OCI-M1 (cell line): ENCODE measurements around the gene MGARP.
"Not testable (repeated sequence)": the region's sequence is repeated elsewhere in the genome, so short reads cannot be mapped to it uniquely, and the experiment has no call there.

ENCODE experiments used
- DNase-seq: peaks from one replicate; lab custom pipeline; 2025; lab: John Stamatoyannopoulos, UW

MGARP gene

DNA sequence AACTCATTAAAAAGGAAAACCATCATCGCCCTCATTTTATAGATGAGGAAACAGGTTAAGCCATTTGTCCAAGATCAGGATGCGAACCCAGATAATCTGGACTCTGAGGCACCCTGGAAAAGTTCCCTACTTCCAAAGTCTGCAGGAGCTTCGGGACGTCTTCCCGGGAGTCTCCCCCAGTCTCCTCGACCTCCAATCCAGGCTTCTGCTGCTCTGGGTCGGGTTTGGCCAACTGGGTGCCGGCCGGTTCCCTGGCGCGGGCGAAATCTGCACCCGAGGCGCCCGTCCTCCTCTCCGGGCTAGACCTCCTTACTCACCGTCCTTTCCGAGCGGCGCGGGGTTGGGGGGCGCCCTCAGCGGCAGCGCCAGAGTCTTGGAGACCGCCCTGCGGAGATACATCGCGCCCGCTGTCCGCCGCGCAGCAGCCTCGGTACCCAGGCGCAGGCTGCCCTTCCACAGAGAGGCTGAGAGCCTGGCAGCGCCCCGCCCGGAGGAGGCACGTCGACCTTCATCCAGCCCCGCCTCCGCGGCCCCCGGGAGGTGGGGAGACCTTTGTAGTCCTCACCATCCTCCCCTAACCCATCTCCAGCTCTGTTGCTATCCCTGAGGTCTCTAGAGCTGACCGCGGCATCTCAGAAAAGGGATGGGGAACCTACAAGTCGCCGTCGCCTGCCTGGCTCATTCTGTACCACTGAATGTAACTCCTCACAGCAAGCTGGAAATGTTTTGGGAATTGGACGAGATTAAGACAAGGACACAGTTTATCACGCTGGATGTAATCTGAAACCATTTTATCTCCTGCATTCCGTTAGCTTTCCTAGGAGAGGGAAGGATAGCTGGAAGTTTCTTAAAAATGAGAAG lies at the start of gene MGARP:
MGARP (minus strand) TSS at position 466 of the 861 bp plus-strand sequence; CDS start at position 399, 67 bp downstream.
- DNase-seq, result no peak

DNA sequence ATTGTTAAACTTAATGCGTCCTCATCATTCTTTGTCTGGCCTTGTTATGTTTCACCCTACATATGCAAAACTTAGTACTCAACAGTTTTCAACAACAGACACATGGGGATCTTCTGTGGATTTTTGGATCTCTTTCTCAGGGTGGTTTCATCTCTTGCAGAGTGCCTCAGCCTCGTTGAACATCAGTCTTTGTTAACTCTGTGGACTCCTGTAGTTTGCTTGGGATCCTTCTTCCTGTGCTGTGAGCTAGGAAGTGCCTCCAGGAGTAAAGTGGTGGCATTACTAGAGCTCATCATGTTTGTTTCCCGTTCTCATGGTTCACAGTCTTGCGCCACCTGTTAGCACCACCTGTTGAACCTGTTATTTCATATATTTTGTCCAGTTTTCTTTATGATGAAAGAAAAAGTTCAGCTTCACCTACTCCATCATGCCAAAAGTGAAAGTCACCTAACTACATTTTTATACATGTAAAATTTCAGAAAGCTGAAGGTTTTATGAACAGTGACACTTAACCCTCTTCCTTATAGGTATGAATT lies 49.7 kb upstream of the MGARP start:
- DNase-seq, result no peak

- DNase-seq, result no peak
Measured at GRCh38 chr4:139324620-139325019, 44.6 kb upstream of the MGARP start.

- DNase-seq, result not testable (repeated sequence)
Measured at GRCh38 chr4:139322541-139322940, 42.5 kb upstream of the MGARP start.

DNA sequence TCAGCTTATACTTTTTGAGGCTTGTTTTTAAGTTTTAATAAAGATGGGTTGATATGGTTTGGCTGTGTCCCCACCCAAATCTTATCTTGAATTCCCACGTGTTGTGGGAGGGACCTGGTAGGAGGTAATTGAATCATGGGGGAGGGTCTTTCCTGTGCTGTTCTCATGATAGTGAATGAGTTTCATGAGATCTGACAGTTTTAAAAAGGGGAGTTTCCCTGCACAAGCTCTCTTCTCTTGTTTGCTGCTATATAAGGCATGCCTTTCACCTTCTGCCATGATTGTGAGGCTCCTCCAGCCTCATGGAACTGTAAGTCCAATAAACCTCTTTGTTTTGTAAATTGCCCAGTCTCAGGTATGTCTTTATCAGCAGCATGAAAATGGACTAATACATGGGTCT lies 42.0 kb upstream of the MGARP start:
- peak; percentile 45 for DNase-seq

DNA sequence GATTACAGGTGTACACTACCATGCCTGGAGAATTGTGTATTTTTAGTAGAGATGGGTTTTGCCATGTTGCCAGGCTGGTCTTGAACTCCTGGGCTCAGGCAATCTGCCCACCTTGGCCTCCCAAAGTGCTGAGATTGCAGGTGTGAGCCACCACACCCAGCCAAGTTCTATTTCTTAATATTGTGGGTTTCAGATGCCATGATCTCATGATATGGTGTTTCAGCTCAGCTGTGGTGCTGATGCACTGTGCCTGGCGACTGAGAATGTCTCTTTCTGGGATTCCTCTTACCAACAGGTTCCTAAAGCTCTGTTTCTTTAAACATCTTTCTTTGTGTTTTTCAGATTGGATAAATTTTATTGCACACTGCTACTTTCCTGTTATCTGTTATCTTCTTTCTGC lies 39.5 kb upstream of the MGARP start:
- DNase-seq, result no peak

DNA sequence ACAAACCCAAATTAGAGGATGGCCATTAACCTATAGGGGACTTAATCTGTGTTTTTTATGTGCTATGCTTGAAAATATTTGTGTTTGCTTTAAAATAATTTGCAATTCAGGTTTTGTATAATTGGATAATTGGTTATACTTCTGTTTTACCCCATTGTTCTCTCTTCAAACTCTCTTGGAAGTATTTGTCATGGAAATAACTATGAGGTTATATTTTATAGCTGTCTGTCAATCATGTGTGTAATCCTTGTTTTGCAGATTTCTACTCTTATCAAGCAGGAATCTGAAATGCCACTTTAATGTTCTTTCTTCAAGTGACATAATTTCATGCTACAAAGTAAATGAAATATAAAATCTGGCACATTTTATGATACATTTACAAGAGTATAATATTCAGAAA lies 37.6 kb upstream of the MGARP start:
- no peak for DNase-seq

DNA sequence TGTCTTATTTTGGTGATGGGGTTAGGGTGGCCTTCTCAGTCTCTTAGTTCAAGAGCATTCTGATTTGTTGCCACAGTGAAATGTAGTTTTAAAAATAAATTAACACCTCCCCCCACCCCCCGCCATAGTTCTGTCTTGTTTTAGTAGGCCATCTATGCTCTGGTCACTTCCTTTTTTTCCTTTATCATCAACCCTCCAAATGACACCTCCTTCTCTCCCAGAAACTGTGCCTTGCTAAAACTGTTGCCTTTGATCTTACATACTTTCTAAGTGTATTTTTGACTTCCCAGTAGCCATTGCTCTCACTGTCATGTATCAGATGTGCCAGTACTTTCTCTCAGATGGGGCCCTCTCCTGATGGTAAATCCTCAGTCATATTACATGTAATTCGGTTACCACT lies 36.7 kb upstream of the MGARP start:
- peak; percentile 94 for DNase-seq

DNA sequence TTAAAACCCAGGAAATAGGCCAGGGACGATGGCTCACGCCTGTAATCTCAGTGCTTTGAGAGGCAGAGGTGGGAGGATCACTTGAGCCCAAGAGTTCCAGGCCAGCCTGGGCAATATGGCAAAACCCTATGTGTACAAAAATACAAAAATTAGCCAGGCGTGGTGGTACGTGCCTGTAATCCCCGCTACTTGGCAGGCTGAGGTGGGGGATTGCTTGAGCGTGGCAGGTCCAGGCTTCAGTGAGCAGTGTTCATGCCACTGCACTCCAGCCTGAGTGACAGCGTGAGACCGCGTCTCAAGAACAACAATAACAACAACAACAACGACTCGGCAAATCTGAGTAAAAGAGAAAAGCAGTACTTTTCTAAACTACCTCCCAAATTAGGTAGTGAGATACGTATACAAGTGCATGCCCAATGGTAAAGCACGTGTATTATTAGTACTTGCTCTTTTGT lies 35.2 kb upstream of the MGARP start:
- DNase-seq, result peak; percentile 62

- no peak for DNase-seq
Measured at GRCh38 chr4:139314047-139314800, 34.2 kb upstream of the MGARP start.

DNA sequence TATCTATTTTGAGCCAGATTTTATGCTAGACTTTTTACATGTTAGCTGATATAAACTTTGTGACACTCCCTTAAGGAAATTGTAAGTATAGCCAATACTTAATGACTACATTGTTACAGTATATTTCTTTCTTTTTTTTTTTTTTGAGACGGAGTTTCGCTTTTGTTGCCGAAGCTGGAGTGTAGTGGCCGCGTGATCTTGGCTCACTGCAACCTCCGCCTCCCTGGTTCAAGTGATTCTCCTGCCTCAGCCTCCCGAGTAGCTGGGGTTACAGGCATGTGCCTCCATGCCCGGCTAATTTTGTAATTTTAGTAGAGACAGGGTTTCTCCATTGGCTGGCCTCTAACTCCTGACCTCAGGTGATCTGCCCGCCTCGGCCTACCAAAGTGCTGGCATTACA lies 33.4 kb upstream of the MGARP start:
- DNase-seq, result not testable (repeated sequence)

GRCh38 chr4:139312552-139313332 lies 32.7 kb upstream of the MGARP start:
- peak; percentile 85 for DNase-seq

DNA sequence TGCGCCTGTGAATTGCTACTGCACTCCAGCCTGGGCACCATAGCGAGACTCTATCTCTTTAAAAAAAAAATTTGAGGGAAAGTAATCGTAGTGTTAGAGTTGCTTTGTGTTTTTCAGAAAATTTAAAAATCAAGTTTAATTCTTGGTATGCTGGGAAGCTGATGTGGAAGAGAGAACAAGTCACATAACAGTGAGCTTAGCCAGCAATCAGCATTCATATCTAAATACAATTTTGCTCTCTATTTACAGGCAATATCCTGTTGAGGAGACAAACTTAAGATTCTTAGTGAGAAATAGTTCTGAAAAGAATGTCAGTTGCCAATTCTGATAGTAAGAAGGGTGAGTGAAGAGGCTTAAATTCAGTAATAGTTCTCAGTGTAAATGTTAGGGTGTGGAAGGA lies 31.9 kb upstream of the MGARP start:
- no peak for DNase-seq

DNA sequence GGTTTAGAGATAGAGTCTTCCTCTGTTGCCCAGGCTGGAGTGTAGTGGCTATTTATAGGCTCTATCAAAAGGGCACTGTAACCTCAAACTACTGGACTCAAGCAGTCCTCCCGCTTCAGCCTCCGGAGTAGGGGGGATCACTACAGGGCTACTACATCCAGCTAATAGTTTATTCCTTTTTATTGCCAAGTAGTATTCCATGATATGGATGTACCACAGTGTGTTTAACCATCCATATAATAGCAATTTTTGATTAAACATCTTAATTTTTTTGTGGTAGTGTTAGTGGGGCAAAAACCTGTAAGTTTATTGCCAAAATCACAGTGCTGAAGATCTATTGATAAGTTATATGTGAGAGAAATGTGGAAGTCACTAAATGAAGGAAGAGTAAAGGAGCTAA lies 24.9 kb upstream of the MGARP start:
- no peak for DNase-seq

DNA sequence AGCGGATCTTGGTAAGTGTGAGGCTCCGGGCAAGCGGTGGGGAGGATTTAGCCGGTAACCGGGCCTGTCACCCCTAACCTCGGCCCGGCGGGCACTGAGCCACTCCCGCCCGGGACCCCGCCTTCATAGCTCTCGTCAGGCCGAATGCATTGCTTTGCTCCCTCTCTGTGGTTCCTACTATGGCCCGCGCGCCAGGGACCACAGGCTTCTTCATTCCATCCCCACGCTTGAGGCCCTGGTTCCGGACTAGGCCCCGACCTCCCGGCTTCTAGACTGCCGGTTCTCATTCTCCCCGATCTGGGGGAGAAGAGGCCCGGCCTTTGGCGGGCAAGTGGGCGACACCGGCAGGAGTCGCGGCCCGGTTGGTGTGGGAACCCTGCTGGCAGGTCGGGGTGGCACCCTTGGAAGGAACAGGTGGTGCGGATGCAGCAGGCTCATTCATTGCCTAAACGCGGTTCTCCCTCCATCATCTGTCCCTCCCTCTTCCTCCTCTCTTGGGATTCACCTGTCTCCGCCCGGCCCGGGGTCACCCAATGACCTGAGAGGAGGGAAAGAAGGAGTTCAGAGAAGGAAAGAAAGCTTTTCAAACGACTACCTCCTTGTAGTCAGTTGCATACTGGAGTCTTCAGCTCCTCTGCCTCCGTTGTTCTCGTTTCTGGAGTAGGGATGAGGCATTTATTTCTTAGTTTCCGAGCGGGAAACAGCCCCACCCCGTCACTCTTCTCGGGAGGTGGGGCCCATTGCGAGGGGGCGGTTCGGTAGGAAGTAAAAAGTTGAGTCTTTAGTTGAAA lies 22.0 kb upstream of the MGARP start, which contains the start of gene NDUFC1:
NDUFC1 (minus strand) TSS at position 657 of the 791 bp plus-strand sequence. CDS start 6,679 bp downstream, outside the sequence.
- peak; percentile 84 for DNase-seq

GRCh38 chr4:139301113-139301820 lies 21.2 kb upstream of the MGARP start, which contains the start of gene NAA15:
NAA15 (plus strand) TSS chr4:139301505; CDS start chr4:139301778, 273 bp downstream.
- DNase-seq, result peak; percentile 99

GRCh38 chr4:139300431-139301112 lies 20.5 kb upstream of the MGARP start:
- DNase-seq, result peak; percentile 88

DNA sequence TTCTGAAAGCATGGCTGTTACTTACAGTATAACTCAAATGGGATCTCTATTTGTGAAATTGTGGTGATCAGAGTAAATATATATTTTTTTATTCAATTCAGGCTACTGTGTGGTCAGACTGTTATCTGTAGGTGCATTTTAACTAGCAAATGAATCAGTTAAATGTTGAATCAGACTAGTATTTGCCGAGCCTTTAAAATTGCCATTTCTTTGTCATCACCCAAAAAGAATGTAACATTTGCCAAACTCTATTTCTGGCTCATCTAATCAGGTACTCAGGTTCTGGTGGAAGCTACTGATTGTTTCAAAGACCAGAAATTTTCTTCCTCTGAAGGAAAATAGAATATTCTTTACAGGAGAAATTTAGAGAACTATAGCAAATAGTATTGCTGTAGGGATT lies 19.5 kb upstream of the MGARP start:
- peak; percentile 60 for DNase-seq

GRCh38 chr4:139297001-139297410 lies 17.0 kb upstream of the MGARP start:
- peak; percentile 48 for DNase-seq

GRCh38 chr4:139295942-139296299 lies 15.9 kb upstream of the MGARP start:
- no peak for DNase-seq
